Brain pericyte (primary cell): ENCODE results near the gene CES2.
"Not testable (repeated sequence)": the region's sequence is repeated elsewhere in the genome, so short reads cannot be mapped to it uniquely, and the experiment has no call there.

Source experiments
- DNase-seq: peaks from one replicate; pipeline ENCODE4 v3.0.0-alpha.2; 2012; ENCODE audit warnings: low read depth, low spot score

Gene CES2

DNA sequence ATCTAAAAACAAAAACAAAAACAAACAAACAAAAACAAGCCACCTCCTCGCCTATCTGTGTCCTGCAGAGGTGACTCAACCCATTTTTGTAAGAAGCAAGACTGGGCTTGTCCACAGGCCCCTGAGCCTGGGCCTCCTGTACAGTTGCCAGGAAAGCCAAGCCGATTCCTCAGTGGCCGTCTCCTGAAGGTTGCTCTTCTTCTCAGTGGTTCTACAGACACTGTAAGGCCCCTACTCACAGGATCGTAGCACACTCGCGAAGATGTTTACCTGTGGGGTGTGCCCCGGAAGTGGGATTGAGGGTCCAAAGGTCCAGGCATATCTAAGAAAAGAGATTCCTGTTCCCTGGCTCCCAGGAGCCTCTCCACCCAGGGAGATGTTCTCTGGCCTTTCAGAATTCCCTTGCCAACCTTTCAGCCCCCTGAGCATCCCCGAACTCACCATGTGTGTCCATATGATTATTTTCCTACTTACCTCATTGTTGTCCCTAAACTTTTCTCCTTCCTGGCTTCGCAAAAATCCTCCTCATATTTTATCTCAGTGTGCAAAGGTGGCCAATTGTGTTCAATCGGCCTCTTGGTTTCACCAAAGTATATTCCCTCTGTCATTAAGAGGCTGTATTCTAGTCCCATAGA lies 18.3 kb downstream of the CES2 start:
- no peak for DNase-seq

DNA sequence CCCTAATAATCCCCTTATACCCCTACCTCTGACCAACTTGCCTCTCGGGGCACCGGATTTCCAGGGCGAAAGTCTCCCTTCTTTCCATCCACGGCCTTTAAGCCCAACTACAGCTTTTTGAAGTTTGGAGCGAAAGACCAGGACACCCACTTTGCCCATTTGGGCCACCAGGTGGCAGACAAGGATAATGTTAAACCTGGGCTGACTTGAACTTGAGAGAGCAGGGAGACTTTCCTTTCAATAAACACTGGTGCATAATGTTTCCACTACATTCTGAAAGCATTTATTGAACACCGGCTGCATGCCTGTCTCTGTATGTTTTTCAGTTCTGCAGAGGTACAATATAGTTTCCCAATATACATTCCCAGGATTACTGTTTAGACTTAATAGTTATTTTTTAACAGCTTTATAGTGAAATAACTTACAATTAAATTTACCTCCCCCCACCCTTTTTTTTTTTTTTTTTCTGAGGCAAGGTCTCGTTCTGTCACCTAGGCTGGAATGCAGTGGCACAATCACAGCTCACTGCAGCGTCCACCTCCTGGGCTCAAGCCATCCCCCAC lies 18.9 kb downstream of the CES2 start:
- DNase-seq, result no peak

DNA sequence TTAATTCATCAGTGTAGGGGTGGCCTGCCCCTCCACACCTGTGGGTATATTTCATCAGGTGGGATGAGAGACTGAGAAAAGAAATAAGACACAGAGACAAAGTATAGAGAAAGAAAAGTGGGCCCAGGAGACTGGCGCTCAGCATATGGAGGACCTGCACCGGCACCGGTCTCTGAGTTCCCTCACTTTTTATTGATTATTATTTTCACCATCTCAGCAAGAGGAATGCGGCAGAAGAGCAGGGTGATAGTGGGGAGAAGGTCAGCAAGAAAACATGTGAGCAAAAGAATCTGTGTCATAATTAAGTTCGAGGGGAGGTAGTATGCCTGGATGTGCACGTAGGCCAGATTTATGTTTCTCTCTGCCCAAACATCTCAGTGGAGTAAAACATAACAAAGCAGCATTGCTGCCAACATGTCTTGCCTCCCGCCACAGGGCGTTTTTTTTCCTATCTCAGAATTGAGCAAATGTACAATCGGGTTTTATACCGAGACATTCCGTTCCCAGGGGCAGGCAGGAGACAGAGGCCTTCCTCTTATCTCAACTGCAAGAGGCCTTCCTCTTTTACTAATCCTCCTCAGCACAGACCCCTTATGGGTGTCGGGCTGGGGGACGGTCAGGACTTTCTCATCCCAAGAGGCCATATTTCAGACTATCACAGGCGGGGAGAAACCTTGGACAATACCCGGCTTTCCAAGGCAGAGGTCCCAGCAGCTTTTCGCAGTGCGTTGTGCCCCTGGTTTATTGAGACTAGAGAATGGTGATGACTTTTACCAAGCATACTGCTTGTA lies 20.2 kb downstream of the CES2 start:
- DNase-seq, result not testable (repeated sequence)

- not testable (repeated sequence) for DNase-seq
These were observed 20.8 kb downstream of the CES2 start for GRCh38 chr16:66956154-66956457.

GRCh38 chr16:66958857-66959703 lies 23.8 kb downstream of the CES2 start:
- no peak for DNase-seq

GRCh38 chr16:66959704-66960161 lies 24.4 kb downstream of the CES2 start:
- no peak for DNase-seq

DNA sequence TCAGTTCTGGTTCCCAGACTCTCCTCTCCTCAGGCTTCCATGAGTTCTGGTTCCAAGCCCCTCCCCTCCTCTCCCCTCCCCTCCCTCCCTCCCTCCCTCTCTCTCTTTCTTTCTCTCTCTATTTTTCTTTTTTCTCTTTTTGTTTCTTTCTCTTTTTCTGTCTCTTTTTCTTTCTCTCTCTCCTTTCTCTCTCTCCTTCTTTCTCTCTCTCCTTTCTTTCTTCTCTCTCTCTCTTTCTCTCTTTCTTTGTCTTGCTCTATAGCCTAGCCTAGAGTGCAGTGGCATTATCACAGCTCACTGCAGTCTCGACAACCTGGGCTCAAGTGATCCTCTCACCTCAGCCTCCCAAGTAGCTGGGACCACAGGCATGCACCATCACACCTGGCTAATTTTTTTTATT lies 25.0 kb downstream of the CES2 start:
- no peak for DNase-seq

DNA sequence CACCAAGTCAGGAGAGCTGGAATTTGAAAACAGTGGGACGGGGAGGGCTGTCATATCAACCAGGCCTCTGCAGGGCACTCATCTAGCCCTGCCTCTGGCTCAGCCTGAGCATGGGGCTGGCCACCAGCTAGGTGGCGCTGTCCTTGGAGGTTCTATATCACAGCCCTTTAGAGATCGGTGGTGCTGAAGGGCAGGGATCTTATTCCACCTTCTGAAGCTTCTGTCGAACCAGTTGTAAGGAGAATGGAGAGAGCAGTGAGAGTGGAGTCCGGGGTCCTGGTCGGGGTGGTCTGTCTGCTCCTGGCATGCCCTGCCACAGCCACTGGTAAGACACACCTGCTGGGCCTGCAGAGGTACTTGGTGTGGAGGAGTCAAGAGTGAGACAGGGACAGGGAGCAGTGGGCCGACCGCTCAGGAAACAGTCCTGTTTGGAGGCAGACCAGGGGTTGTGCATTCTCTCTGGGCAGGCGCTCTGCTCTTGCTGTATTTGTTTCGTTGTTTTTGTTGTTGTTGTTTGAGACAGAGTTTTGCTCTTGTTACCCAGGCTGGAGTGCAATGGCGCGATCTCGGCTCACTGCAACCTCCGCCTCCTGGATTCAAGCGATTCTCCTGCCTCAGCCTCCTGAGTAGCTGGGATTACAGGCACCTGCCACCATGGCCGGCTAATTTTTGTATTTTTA lies 25.9 kb downstream of the CES2 start, which contains the start of gene CES3:
CES3 (plus strand) TSS at position 202 of the 680 bp plus-strand sequence; CDS start at position 244, 42 bp downstream.
- DNase-seq, result no peak

DNA sequence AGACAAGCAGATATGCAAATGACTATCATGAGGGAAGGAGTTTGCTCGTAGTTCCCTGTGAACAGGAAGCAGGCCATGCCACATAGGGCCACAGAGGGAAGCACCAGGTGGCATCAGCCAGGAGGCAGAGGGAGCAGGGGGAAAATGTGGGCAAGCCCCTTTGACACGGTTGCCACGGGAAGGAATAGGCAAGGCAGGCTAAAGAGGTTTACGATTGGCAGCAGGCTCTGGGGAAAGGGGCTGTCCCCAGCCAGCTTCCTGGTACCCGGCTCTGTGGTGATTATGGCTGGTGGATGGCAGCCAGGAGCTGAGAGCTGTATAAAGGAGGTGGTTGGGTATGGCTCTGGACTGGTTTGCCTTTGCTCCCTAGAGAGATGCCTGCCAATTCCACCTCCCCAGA lies 26.6 kb downstream of the CES2 start:
- no peak for DNase-seq

DNA sequence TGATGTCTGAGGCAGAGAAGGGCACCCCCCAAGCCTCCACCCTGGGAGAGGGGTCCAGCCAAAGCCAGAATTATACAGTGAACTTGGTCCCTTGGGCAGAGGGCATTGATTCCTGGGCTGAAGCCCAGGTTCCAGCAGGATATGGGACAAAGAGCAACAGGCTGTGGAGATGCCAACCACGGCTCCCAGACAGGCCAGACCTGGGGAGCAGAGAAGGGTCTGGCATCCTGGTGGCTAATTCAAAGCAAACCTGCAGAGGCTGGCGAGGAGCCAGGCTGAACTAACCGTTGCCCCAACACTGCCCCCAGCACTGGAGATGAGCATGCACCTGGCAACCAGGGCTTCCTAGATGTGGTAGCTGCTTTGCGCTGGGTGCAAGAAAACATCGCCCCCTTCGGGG lies 28.7 kb downstream of the CES2 start:
- DNase-seq, result no peak

- DNase-seq, result no peak
These were observed 33.5 kb downstream of the CES2 start for GRCh38 chr16:66968847-66969246.

- no peak for DNase-seq
These were observed 35.7 kb downstream of the CES2 start for GRCh38 chr16:66970775-66971720.

DNA sequence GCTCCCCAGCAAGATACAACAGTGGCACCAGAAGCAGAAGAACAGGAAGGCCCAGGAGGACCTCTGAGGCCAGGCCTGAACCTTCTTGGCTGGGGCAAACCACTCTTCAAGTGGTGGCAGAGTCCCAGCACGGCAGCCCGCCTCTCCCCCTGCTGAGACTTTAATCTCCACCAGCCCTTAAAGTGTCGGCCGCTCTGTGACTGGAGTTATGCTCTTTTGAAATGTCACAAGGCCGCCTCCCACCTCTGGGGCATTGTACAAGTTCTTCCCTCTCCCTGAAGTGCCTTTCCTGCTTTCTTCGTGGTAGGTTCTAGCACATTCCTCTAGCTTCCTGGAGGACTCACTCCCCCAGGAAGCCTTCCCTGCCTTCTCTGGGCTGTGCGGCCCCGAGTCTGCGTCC lies 37.7 kb downstream of the CES2 start:
- DNase-seq, result no peak

DNA sequence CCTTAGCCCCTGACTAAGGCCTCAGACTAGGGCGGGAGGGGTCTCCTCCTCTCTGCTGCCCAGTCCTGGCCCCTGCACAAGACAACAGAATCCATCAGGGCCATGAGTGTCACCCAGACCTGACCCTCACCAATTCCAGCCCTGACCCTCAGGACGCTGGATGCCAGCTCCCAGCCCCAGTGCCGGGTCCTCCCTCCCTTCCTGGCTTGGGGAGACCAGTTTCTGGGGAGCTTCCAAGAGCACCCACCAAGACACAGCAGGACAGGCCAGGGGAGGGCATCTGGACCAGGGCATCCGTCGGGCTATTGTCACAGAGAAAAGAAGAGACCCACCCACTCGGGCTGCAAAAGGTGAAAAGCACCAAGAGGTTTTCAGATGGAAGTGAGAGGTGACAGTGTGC lies 38.4 kb downstream of the CES2 start:
- DNase-seq, result no peak

DNA sequence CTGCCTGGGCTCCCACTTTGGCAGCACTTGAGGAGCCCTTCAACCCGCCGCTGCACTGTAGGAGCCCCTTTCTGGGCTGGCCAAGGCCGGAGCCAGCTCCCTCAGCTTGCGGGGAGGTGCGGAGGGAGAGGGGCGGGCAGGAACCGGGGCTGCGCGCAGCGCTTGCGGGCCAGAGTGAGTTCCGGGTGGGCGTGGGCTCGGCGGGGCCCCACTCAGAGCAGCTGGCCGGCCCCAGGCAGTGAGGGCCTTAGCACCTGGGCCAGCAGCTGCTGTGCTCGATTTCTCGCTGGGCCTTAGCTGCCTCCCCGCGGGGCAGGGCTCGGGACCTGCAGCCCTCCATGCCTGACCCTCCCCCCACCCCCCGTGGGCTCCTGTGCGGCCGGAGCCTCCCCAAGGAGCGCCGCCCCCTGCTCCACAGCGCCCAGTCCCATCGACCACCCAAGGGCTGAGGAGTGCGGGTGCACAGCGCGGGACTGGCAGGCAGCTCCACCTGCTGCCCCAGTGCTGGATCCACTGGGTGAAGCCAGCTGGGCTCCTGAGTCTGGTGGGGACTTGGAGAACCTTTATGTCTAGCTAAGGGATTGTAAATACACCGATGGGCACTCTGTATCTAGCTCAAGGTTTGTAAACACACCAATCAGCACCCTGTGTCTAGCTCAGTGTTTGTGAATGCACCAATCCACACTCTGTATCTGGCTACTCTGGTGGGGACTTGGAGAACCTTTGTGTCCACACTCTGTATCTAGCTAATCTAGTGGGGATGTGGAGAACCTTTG lies 39.0 kb downstream of the CES2 start:
- DNase-seq, result not testable (repeated sequence)

GRCh38 chr16:66974932-66975246 lies 39.6 kb downstream of the CES2 start:
- DNase-seq, result not testable (repeated sequence)

GRCh38 chr16:66975302-66975893 lies 40.1 kb downstream of the CES2 start:
- DNase-seq, result no peak

- DNase-seq, result no peak
These were observed 41.4 kb downstream of the CES2 start for GRCh38 chr16:66976746-66977145.
